HCT116 (cell line): ENCODE data around the gene HSPA1A. TPM values are rescaled to one million over a fixed set of nuclear protein-coding genes. Genes with fewer than 3 reads are reported as not detected.

Experiments
- ATAC-seq: fragments of 200-7000 bp; cut with Tn5 transposase; 2 replicates; pipeline ENCODE4 v1.9.1; 2020; ENCODE audit warnings: mild to moderate bottlenecking, moderate library complexity
- BruUV-seq: library from RNA; stranded (reverse); fragments of 400-500 nt; replicated peaks from 2 replicates; lab custom pipeline; 2021; lab: Mats Ljungman, UMichigan
- CTCF ChIA-PET: fragments of 300-600 bp; sonication (Branson Sonifier 250); formaldehyde crosslinking; loops from one replicate; lab custom pipeline; 2021; ENCODE audit warnings: antibody characterized with exemption; lab: Charles Lee
- POLR2A ChIA-PET: fragments of 300-600, 350-600 bp; sonication (Branson Sonifier 250); formaldehyde crosslinking; loops from one replicate; lab custom pipeline; 2021; ENCODE audit warnings: antibody characterized with exemption; lab: Charles Lee
- RAD21 ChIA-PET, 2 experiments: fragments of 300-600 bp; sonication (Branson Sonifier 250); formaldehyde crosslinking; loops; one replicate each; lab custom pipeline; 2023; ENCODE audit warnings: low total read pairs in 2 of 2; ENCODE audit not compliant: uncharacterized antibody in 2 of 2, unreplicated experiment in 2 of 2, low non-redundant PET in 1 of 2; lab: Charles Lee
- DNase-seq: peaks from one replicate; pipeline ENCODE4 v3.0.0-alpha.2; 2010; ENCODE audit warnings: low read depth, low spot score
- H2AFZ ChIP-seq: fragments of 200-600 bp; shearing (Covaris generic), sonication (generic); 2 replicates; pipeline ENCODE4 v1.6.1; 2017; ENCODE audit warnings: low read depth, mixed run types, mixed read lengths, antibody characterized with exemption, low read length; ENCODE audit not compliant: poor library complexity, severe bottlenecking
- H3K27ac ChIP-seq: 2 replicates; pipeline ENCODE4 v1.5.1; 2012; ENCODE audit warnings: low read depth, low read length
- H3K27me3 ChIP-seq: fragments of 200-600 bp; sonication (generic); 2 replicates; pipeline ENCODE4 v1.6.1; 2016; ENCODE audit warnings: mixed run types, low read length, mixed read lengths; ENCODE audit not compliant: insufficient read depth
- H3K36me3 ChIP-seq, 2 experiments: fragments of 200-500 bp in 1 of 2; fragments of 200-600 bp in 1 of 2; sonication (Bioruptor generic) in 1 of 2; sonication (generic) in 1 of 2; 2 replicates each; pipeline versions ENCODE4 v1.5.1 to v1.6.1; 2014 to 2016; ENCODE audit warnings: low read length in 2 of 2, inconsistent platforms in 1 of 2, mixed read lengths in 1 of 2, mixed run types in 1 of 2; ENCODE audit not compliant: insufficient read depth in 2 of 2, control insufficient read depth in 1 of 2
- H3K4me1 ChIP-seq, 2 experiments: fragments of 200-600 bp in 1 of 2; sonication (generic) in 1 of 2; 2 replicates each; pipeline versions ENCODE4 v1.5.1 to v1.6.1; 2012 to 2017; ENCODE audit warnings: low read length in 2 of 2, inconsistent platforms in 1 of 2, mild to moderate bottlenecking in 1 of 2, mixed read lengths in 1 of 2, mixed run types in 1 of 2, moderate library complexity in 1 of 2; ENCODE audit not compliant: insufficient read depth in 2 of 2, control insufficient read depth in 1 of 2
- H3K4me2 ChIP-seq: fragments of 200-600 bp; sonication (generic); 2 replicates; pipeline ENCODE4 v1.6.1; 2017; ENCODE audit warnings: mixed run types, low read length, mixed read lengths
- H3K4me3 ChIP-seq, 2 experiments: fragments of 200-600 bp in 1 of 2; sonication (generic) in 1 of 2; replicated peaks in 1 of 2; 2 replicates each; pipeline ENCODE4 v1.5.1; 2011 to 2016; ENCODE audit warnings: low read length in 2 of 2, control low read depth in 1 of 2, low read depth in 1 of 2, mild to moderate bottlenecking in 1 of 2, mixed read lengths in 1 of 2, mixed run types in 1 of 2
- H3K79me2 ChIP-seq: fragments of 200-600 bp; sonication (generic); 2 replicates; pipeline ENCODE4 v1.6.1; 2017; ENCODE audit warnings: mild to moderate bottlenecking, mixed run types, low read length, moderate library complexity, mixed read lengths; ENCODE audit not compliant: insufficient read depth
- H3K9ac ChIP-seq: fragments of 200-600 bp; sonication (generic); 2 replicates; pipeline ENCODE4 v1.6.1; 2016; ENCODE audit warnings: low read length, mixed read lengths
- H3K9me2 ChIP-seq: fragments of 200-600 bp; sonication (generic), shearing (Covaris generic); 2 replicates; pipeline ENCODE4 v1.6.1; 2017; ENCODE audit warnings: mixed run types, mild to moderate bottlenecking, moderate library complexity; ENCODE audit not compliant: insufficient read depth
- H3K9me3 ChIP-seq, 2 experiments: fragments of 200-500 bp in 1 of 2; fragments of 200-600 bp in 1 of 2; sonication (Bioruptor generic) in 1 of 2; sonication (generic) in 1 of 2; 2 replicates each; pipeline ENCODE4 v1.6.1; 2014 to 2017; ENCODE audit warnings: low read length in 2 of 2, mixed read lengths in 2 of 2, inconsistent platforms in 1 of 2, low read depth in 1 of 2, mild to moderate bottlenecking in 1 of 2, mixed run types in 1 of 2, moderate library complexity in 1 of 2; ENCODE audit not compliant: control insufficient read depth in 1 of 2, insufficient read depth in 1 of 2
- H4K20me1 ChIP-seq: fragments of 200-600 bp; sonication (generic), shearing (Covaris generic); 2 replicates; pipeline ENCODE4 v1.6.1; 2017; ENCODE audit warnings: mixed run types, mild to moderate bottlenecking, moderate library complexity; ENCODE audit not compliant: insufficient read depth
- CBX3 ChIP-seq: IDR thresholded peaks from 2 replicates; pipeline ENCODE4 v1.6.1; 2012; ENCODE audit warnings: low read depth
- CTCF ChIP-seq, 3 experiments: fragments of 200-600 bp in 1 of 3; sonication (generic) in 1 of 3; IDR thresholded peaks in 2 of 3; conservative IDR thresholded peaks in 1 of 3; 2 replicates each; pipeline ENCODE4 v1.5.1; 2012 to 2017; ENCODE audit warnings: low read depth in 2 of 3, low read length in 2 of 3, antibody characterized with exemption in 1 of 3, borderline replicate concordance in 1 of 3, control low read depth in 1 of 3, mild to moderate bottlenecking in 1 of 3, mixed read lengths in 1 of 3, mixed run types in 1 of 3, moderate library complexity in 1 of 3; ENCODE audit not compliant: insufficient read depth in 1 of 3
- EGR1 ChIP-seq: IDR thresholded peaks from 2 replicates; pipeline ENCODE4 v1.6.1; 2012; ENCODE audit warnings: low read depth
- EZH2 ChIP-seq: fragments of 200-600 bp; sonication (generic); IDR thresholded peaks from 2 replicates; pipeline ENCODE4 v1.6.1; 2017; ENCODE audit warnings: antibody characterized with exemption, mixed run types
- POLR2AphosphoS5 ChIP-seq: IDR thresholded peaks from 2 replicates; pipeline ENCODE4 v1.6.1; 2011; ENCODE audit warnings: mild to moderate bottlenecking, low read depth, low read length, moderate library complexity
- SRF ChIP-seq: IDR thresholded peaks from 2 replicates; pipeline ENCODE4 v1.6.1; 2012; ENCODE audit warnings: low read depth
- TCF7L2 ChIP-seq: IDR thresholded peaks from 2 replicates; pipeline ENCODE4 v1.7.0; 2011; ENCODE audit warnings: borderline replicate concordance, inconsistent platforms; ENCODE audit not compliant: insufficient read depth, insufficient read length; ENCODE audit errors: extremely low read depth
- YY1 ChIP-seq: IDR thresholded peaks from 2 replicates; pipeline ENCODE4 v1.6.1; 2011; ENCODE audit warnings: low read length, low read depth, moderate library complexity, mild to moderate bottlenecking; ENCODE audit not compliant: insufficient replicate concordance; ENCODE audit errors: extremely low read depth
- ZBTB33 ChIP-seq: IDR thresholded peaks from 2 replicates; pipeline ENCODE4 v1.6.1; 2011; ENCODE audit warnings: mild to moderate bottlenecking, low read length, moderate library complexity; ENCODE audit not compliant: insufficient replicate concordance; ENCODE audit errors: extremely low read depth
- ZNF274 ChIP-seq: fragments of 200-500 bp; sonication (Bioruptor generic); IDR thresholded peaks from 2 replicates; pipeline ENCODE4 v1.6.1; 2014; ENCODE audit warnings: mild to moderate bottlenecking, low read depth, low read length, inconsistent platforms
- intact Hi-C: fragments of 100-400 bp; cut with micrococcal nuclease; formaldehyde crosslinking; loops from 2 replicates; pipeline ENCODE4 v1.10.0; 2022
- total RNA-seq: library from RNA; stranded (reverse); gene quantifications from one replicate; pipeline ENCODE4 v1.2.1, GENCODE V29; 2021; ENCODE audit not compliant: unreplicated experiment

Gene HSPA1A
- total RNA-seq, 1 experiment from 2014 or later: 5.0 TPM

- intact Hi-C loops: no loop called here
- ChIA-PET POLR2A (interaction anchor here (0.8 to 0.9 kb wide), 3 partner anchors 9 to 57 kb away, joined by 3 read pairs; no protein-coding TSS in a partner anchor), CTCF (no interaction called here), RAD21 (no interaction called here)
- no peak for TF ChIP-seq TCF7L2
- no peak for TF ChIP-seq CBX3
- no peak for TF ChIP-seq POLR2AphosphoS5
- DNase-seq (no peak), ATAC-seq (no peak)
- no peaks in the 10 kb centered on the region for H3K9me2 ChIP-seq
- no peak overlapping the region for H3K4me3 ChIP-seq
- no peak overlapping the region for H2AFZ ChIP-seq
- H3K27ac ChIP-seq: no peak overlapping the region
- H3K9me3 ChIP-seq: no peaks in the 10 kb centered on the region
- no peak overlapping the region for H3K9ac ChIP-seq
- BruUV-seq: no TSS peak
- no peaks in the 10 kb centered on the region for H3K4me1 ChIP-seq
- H3K4me2 ChIP-seq: no peak overlapping the region
- 0 out of 2 replicates have a peak, but pooled peaks cover 3% of the 10 kb centered on the region for H4K20me1 ChIP-seq
- H3K27me3 ChIP-seq: no peaks in the 10 kb centered on the region
- peaks cover 16% of the 10 kb centered on the region for H3K79me2 ChIP-seq
- peaks cover 44 to 48% of the 10 kb centered on the region in 2 experiments for H3K36me3 ChIP-seq
These were observed 31.0 kb upstream of the HSPA1A start for GRCh38 chr6:31784098-31784925.

GRCh38 chr6:31785475-31785874 lies 29.9 kb upstream of the HSPA1A start:
- H4K20me1 ChIP-seq: 0 out of 2 replicates have a peak, but pooled peaks cover 5% of the 10 kb centered on the region
- TF ChIP-seq YY1 (no peak), ZNF274 (no peak), EGR1 (no peak), SRF (no peak), CTCF (IDR thresholded peaks at IDR 0.05 in 2 of 3, conservative IDR thresholded peaks at IDR 0.05 in 1 of 3; ENCODE audit: borderline replicate concordance in 1 of 3, insufficient read depth in 1 of 3, low read depth in 2 of 3, low read length in 2 of 3) (no peak), EZH2 (no peak), ZBTB33 (no peak), TCF7L2 (no peak), POLR2AphosphoS5 (no peak)

More at GRCh38 chr6:31785475-31785874, 29.9 kb upstream of the HSPA1A start:
- intact Hi-C loops: no loop called here
- BruUV-seq: no TSS peak
- H3K79me2 ChIP-seq: peaks cover 26% of the 10 kb centered on the region
- no peaks in the 10 kb centered on the region for H3K9me3 ChIP-seq
- H3K27me3 ChIP-seq: no peaks in the 10 kb centered on the region
- ChIA-PET RAD21 (no interaction called here), CTCF (no interaction called here), POLR2A (interaction anchor here (0.8 to 1.2 kb wide), 4 partner anchors 8 to 56 kb away, joined by 3 to 5 read pairs (median 4); partner anchors contain the start of genes HSPA1B and VWA7)
- no peak overlapping the region for H3K4me3 ChIP-seq
- H3K4me2 ChIP-seq: no peak overlapping the region
- H3K4me1 ChIP-seq: no peaks in the 10 kb centered on the region
- no peak overlapping the region for H3K27ac ChIP-seq
- no peaks in the 10 kb centered on the region for H3K9me2 ChIP-seq
- DNase-seq (no peak), ATAC-seq (no peak)
- no peak overlapping the region for H3K9ac ChIP-seq
- peaks cover 45 to 50% of the 10 kb centered on the region in 2 experiments for H3K36me3 ChIP-seq
- no peak overlapping the region for H2AFZ ChIP-seq
